ENCODE measurements around the gene ARHGEF10L. TPM values are rescaled to one million over a fixed set of nuclear protein-coding genes. Genes with fewer than 3 reads are reported as not detected.

ARHGEF10L gene
- total RNA-seq, 3 donors from 2014 or later (not counting 1 experiment from before 2014, with no cell fraction given), result 0.70 to 1.7 (median 0.94) TPM

GRCh38 chr1:17524645-17525044, 14.9 kb upstream of the ARHGEF10L start:
- Mint-ChIP-seq H3K4me1 (no peaks in the 10 kb centered on the region), H3K36me3 (no peaks in the 10 kb centered on the region), H3K9me3 (no peaks in the 10 kb centered on the region), H3K4me3 (no peak overlapping the region), H3K27me3 (ENCODE audit: low read depth in 2 of 2) (peaks cover 0 to 6% of the 10 kb centered on the region in 2 donors), H3K27ac (no peak overlapping the region)
- Histone ChIP-seq H3K9me3 (ENCODE audit: control insufficient read depth, insufficient read depth, low read length) (no peaks in the 10 kb centered on the region), H3K4me3 (ENCODE audit: low read length) (no peak overlapping the region), H3K36me3 (ENCODE audit: control insufficient read depth, insufficient read depth, low read length) (no peaks in the 10 kb centered on the region), H3K4me1 (ENCODE audit: control insufficient read depth, insufficient read depth, low read length) (no peaks in the 10 kb centered on the region), H3K27ac (ENCODE audit: low read length) (no peak overlapping the region), H3K27me3 (ENCODE audit: control insufficient read depth, insufficient read depth, low read length) (peaks cover 2% of the 10 kb centered on the region)
- intact Hi-C loops (cut with micrococcal nuclease), result no loop called here
- ATAC-seq (no peak), DNase-seq (no peak)
- 75% methylated on average over 2 of the region's 2 CpGs for WGBS (ENCODE audit: insufficient coverage)
- TF ChIP-seq CTCF (IDR thresholded peaks at IDR 0.05), result no peak

GRCh38 chr1:17525996-17526686, 13.4 kb upstream of the ARHGEF10L start:
- Mint-ChIP-seq H3K27me3 (ENCODE audit: low read depth in 2 of 2) (peaks cover 0 to 6% of the 10 kb centered on the region in 2 donors), H3K27ac (no peak overlapping the region), H3K4me3 (no peak overlapping the region), H3K4me1 (no peaks in the 10 kb centered on the region), H3K36me3 (no peaks in the 10 kb centered on the region), H3K9me3 (no peaks in the 10 kb centered on the region)
- no peaks in the 10 kb centered on the region for H3K27me3 ChIP-seq (ENCODE audit: control insufficient read depth, insufficient read depth, low read length)
- DNase-seq (no peak), ATAC-seq (no peak)
- WGBS (ENCODE audit: insufficient coverage), result 75% methylated on average over 4 of the region's 4 CpGs
- no peak overlapping the region for H3K4me3 ChIP-seq (ENCODE audit: low read length)
- intact Hi-C loops (cut with micrococcal nuclease), result no loop called here
- H3K9me3 ChIP-seq (ENCODE audit: control insufficient read depth, insufficient read depth, low read length), result no peaks in the 10 kb centered on the region
- no peak for TF ChIP-seq CTCF (IDR thresholded peaks at IDR 0.05)
- H3K27ac ChIP-seq (ENCODE audit: low read length), result no peak overlapping the region
- H3K36me3 ChIP-seq (ENCODE audit: control insufficient read depth, insufficient read depth, low read length), result no peaks in the 10 kb centered on the region
- H3K4me1 ChIP-seq (ENCODE audit: control insufficient read depth, insufficient read depth, low read length), result no peaks in the 10 kb centered on the region

DNA sequence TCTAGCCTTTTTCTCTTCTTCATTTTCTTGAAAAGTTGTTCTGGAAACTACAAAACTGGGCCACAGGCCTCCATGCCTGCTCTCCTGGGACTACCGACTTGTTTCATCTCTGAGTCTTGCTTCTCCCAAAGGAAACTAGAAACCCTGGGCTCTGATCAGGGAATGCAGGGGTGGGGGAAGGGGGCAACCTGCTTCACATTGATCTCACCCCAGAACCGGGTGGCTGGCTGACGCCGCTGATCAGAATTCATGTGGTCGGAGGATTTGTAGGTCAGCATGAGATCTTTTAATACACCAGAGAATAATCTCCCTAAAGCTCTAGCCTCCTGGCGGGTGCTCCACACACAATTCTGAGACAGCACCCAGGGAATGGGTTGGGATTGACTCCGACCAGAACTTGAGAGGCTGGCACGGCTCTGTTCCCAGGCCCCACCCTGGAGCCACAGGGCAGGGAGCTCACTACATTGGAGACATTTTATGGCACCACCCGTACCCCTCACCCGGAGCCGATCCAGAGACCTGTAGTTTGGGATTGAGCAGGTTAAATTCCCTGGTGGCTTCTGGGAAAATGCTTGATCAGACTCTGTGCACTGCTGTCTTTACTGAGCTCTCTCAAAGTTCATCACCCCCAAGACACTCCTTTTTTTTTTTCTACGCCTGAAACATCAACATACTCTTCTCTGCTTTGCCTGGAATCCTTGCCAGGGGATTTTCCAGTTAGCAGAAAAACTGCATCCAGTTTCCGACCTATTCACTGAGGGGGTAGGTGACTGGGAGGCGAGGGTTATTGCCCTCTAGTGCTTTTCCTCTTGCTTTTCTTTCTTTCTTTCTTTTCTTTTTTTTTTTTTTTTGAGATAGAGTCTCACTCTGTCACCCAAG, 12.2 kb upstream of the ARHGEF10L start:
- peaks cover 0 to 6% of the 10 kb centered on the region in 2 donors for H3K27me3 Mint-ChIP-seq (ENCODE audit: low read depth in 2 of 2)
- H3K4me3 Mint-ChIP-seq, result no peak overlapping the region
- H3K4me3 ChIP-seq (ENCODE audit: low read length), result no peak overlapping the region
- no peak overlapping the region for H3K27ac ChIP-seq (ENCODE audit: low read length)
- DNase-seq (no peak), ATAC-seq (no peak)
- WGBS (ENCODE audit: insufficient coverage), result 80% methylated on average over 9 of the region's 14 CpGs
- no peaks in the 10 kb centered on the region for H3K4me1 Mint-ChIP-seq
- no peaks in the 10 kb centered on the region for H3K36me3 Mint-ChIP-seq
- H3K9me3 Mint-ChIP-seq, result no peaks in the 10 kb centered on the region
- H3K27ac Mint-ChIP-seq, result no peak overlapping the region
- H3K27me3 ChIP-seq (ENCODE audit: control insufficient read depth, insufficient read depth, low read length), result no peaks in the 10 kb centered on the region
- no peaks in the 10 kb centered on the region for H3K9me3 ChIP-seq (ENCODE audit: control insufficient read depth, insufficient read depth, low read length)
- H3K36me3 ChIP-seq (ENCODE audit: control insufficient read depth, insufficient read depth, low read length), result no peaks in the 10 kb centered on the region
- no peak for TF ChIP-seq CTCF (IDR thresholded peaks at IDR 0.05)
- intact Hi-C loops (cut with micrococcal nuclease), result no loop called here
- no peaks in the 10 kb centered on the region for H3K4me1 ChIP-seq (ENCODE audit: control insufficient read depth, insufficient read depth, low read length)
